ENCODE measurements around the gene SPI1.

The SPI1 gene

DNA sequence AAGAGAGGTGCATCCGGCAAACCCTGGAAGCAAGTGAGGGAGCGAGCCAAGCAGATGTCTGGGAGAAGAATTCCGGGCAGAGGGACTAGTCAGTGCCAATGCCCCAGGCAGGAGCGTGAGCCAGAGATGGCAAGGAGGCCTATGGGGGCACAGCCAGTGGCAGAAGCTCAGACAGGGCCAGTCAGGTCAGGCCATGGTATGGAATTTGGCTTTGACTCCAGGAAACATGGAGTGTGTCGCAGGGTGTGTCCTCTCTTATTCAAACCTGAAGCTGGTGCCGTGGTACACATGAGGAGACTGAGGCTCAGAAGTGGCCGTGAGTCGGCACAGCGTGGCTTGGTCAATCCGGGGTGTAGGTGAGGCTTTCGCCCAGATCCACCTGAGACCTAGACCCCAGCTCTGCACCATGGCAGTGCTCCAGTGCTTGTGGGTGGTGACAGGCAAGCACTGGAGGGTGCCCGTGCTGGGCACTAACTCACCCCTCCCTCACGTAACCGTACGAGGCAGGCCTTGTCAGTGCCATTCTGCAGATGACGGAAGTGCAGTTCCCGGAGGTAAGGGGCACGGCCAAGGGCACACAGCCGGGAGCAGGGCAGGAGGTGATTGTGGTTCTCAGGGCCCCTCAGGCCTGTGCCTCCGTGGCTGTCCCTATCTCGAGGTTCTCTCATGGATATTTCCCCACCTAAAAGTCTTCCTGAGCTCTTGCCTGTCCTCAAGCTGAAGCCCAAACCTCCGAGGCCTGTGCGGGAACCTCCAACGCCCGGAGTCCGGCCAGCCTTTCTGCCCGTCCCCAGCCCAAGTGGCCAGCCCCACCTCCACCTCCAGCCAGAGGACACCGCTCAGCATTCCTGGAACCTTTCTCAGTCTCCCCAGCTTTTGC lies 10.6 kb upstream of the SPI1 start:
- TF ChIP-seq, protein P1, sequence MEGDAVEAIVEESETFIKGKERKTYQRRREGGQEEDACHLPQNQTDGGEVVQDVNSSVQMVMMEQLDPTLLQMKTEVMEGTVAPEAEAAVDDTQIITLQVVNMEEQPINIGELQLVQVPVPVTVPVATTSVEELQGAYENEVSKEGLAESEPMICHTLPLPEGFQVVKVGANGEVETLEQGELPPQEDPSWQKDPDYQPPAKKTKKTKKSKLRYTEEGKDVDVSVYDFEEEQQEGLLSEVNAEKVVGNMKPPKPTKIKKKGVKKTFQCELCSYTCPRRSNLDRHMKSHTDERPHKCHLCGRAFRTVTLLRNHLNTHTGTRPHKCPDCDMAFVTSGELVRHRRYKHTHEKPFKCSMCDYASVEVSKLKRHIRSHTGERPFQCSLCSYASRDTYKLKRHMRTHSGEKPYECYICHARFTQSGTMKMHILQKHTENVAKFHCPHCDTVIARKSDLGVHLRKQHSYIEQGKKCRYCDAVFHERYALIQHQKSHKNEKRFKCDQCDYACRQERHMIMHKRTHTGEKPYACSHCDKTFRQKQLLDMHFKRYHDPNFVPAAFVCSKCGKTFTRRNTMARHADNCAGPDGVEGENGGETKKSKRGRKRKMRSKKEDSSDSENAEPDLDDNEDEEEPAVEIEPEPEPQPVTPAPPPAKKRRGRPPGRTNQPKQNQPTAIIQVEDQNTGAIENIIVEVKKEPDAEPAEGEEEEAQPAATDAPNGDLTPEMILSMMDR (IDR thresholded peaks at IDR 0.05): no peak

DNA sequence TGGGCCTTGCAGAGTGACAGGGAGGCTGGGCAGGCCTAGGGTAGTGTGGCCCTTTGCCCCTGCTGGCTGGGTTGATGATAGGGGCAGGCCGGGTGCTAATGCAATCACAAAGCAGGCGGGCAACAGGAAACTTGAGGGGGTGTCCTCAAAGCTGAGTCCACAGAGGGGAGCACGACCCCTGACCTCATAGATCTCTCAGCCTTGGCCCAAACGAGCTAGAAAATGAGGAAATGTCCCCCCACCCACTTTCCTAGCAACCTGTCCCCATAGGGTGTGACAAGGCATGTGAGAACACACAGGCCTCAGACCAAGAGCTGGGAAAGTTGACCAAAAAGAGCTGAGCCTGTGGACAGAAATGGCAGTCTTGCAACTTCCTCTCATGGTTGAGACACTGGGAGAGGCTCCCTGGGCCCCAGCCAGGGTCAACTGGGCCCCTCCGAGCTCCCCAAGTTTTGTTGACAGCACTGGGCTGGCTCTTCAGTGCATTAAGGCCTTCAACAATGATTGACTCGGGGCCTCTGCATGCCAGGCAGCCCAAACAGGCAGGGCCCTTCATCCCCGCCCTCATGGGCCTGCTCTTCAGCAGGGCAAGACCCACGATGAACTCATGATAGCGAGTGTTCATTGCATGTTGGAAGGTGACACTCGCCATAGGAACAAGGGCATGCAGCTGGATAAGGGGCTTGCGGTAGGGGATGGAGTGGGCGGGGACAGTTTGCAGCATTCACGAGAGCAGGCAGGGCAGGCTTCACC lies 9.8 kb upstream of the SPI1 start:
- TF ChIP-seq, protein P1 (IDR thresholded peaks at IDR 0.05): no peak

DNA sequence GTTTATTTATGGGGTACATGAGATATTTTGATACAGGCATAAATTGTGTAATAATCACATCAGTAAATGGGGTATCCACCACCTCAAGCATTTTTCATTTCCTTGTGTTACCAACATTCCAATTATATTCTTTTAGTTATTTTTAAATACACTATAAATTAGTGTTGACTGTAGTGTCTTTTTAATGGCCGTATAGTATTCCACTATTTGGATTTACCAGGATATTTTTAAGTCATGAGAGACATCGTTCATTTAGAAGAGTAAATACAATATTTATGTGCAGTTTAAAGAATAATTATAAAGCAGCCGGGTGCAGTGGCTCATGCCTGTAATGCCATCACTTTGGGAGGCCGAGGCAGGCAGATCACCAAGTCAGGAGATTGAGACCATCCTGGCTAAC lies 6.2 kb upstream of the SPI1 start:
- TF ChIP-seq, protein P1 (IDR thresholded peaks at IDR 0.05): no peak

DNA sequence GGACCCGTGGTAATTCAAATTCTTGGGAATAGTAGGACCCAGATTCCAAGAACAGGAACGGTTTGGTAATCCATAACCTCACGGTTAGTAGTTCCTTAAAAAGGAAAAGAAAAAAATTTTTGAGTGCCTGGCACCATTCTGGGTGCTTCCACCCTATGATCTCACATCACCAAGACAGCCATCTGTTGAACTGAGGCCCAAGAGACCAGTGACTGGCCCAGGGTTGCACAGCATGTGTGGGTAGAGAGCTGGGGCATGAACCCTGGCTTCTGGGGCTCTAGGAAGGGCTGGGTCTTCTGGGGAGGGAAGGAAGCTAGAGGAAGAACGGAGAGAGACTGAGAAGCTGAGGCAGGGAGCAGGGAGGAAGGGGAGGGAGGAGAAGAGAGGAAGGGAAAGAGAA lies 4.7 kb upstream of the SPI1 start:
- TF ChIP-seq, protein P1 (IDR thresholded peaks at IDR 0.05): no peak

DNA sequence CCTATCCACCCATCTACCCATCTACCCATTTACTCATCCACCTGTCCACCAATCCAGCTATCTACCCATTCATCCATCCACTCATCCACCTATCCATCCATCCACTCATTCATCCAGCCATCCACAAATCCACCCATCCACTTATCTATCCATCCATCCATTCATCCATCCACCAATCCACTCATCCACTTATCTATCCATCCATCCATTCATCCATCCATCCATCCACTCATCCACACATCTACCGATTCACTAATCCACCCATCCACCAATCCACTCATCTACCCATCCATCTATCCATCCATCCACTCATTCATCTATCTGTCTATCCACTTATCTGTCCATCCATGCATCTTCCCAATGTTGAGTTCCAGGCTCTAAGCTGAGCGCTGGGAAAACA lies 1.7 kb upstream of the SPI1 start:
- TF ChIP-seq, protein P1 (IDR thresholded peaks at IDR 0.05): no peak

DNA sequence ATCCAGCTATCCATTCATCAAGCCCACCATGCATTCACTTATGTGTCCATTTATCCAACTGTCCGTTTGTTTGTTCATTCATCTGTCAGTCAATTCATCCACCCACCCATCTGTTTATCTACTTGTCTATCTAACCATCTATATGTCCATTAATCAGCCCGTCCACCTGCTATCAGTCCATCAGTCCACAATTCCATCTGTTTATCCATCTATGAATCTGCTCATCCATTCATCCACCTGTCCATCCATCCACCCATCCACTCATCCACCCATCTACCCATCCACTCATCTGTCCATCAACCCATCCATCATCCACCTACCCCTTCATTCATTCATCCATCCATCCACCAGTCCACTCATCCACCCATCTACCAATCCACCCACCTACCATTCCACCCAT lies 970 bp upstream of the SPI1 start:
- TF ChIP-seq, protein P1 (IDR thresholded peaks at IDR 0.05): no peak

DNA sequence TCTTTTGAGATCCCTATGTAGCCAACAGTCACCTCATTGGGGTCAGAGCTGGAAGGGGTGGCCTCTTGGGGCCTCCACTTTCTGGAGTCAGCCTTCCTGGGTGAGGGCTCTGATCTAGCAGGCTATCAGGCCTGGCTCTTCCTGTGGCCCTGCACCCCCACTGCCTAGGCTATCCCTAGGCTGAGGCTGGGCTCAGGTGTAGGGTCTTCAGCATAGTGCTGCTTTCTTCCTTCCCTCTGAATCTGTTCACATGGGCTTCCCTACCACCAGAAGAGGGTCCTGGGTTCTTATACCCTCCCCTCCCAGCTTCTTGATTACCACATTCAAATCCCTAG lies 456 bp upstream of the SPI1 start:
- TF ChIP-seq, protein P1 (IDR thresholded peaks at IDR 0.05): no peak

All from LNCAP (cell line).